Measurements from ENCODE around the gene FBP1.

- TF ChIP-seq SUZ12 (IDR thresholded peaks at IDR 0.05; ENCODE audit: extremely low read depth, insufficient read depth, insufficient read length) (no peak), ZNF274 (IDR thresholded peaks at IDR 0.05; ENCODE audit: low read depth, low read length) (no peak)
Measured at GRCh38 chr9:94644543-94644942, 5.2 kb upstream of the FBP1 start.

Data from NT2/D1 (cell line).